ENCODE data around the gene ESR1.
"Not testable (repeated sequence)": the region's sequence is repeated elsewhere in the genome, so short reads cannot be mapped to it uniquely, and the experiment has no call there.

The ESR1 gene

DNA sequence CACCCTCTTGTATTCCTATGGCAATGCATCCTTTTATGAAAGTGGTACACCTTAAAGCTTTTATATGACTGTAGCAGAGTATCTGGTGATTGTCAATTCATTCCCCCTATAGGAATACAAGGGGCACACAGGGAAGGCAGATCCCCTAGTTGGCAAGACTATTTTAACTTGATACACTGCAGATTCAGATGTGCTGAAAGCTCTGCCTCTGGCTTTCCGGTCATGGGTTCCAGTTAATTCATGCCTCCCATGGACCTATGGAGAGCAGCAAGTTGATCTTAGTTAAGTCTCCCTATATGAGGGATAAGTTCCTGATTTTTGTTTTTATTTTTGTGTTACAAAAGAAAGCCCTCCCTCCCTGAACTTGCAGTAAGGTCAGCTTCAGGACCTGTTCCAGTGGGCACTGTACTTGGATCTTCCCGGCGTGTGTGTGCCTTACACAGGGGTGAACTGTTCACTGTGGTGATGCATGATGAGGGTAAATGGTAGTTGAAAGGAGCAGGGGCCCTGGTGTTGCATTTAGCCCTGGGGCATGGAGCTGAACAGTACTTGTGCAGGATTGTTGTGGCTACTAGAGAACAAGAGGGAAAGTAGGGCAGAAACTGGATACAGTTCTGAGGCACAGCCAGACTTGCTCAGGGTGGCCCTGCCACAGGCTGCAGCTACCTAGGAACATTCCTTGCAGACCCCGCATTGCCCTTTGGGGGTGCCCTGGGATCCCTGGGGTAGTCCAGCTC is 292.1 kb downstream of the ESR1 start:
- DNase-seq, result no peak

DNA sequence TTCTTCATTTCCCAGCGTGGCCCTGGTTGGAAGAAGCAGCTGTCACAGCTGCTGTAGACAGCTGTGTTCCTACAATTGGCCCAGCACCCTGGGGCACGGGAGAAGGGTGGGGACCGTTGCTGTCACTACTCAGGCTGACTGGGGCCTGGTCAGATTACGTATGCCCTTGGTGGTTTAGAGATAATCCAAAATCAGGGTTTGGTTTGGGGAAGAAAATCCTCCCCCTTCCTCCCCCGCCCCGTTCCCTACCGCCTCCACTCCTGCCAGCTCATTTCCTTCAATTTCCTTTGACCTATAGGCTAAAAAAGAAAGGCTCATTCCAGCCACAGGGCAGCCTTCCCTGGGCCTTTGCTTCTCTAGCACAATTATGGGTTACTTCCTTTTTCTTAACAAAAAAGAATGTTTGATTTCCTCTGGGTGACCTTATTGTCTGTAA is 292.7 kb downstream of the ESR1 start:
- no peak for DNase-seq

DNA sequence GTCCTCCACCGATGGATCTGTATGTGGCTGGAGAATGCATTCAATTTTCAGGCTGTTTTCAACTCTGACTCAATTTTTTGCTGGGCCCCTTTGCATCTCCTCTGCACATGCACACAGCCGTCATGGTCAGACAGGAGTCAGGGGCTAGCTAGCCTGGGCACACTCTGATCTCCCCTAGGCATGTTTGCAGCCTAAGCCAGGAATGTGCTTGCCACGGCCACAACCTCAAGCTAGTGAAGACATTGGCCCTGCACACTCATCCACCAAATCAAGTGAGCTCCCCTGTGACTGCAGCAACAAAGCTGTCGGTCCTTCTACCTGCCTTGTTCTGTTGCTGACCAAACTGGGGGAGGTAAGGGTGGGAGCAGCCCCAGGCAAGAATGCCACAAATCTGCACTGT is 300.5 kb downstream of the ESR1 start:
- no peak for DNase-seq

DNA sequence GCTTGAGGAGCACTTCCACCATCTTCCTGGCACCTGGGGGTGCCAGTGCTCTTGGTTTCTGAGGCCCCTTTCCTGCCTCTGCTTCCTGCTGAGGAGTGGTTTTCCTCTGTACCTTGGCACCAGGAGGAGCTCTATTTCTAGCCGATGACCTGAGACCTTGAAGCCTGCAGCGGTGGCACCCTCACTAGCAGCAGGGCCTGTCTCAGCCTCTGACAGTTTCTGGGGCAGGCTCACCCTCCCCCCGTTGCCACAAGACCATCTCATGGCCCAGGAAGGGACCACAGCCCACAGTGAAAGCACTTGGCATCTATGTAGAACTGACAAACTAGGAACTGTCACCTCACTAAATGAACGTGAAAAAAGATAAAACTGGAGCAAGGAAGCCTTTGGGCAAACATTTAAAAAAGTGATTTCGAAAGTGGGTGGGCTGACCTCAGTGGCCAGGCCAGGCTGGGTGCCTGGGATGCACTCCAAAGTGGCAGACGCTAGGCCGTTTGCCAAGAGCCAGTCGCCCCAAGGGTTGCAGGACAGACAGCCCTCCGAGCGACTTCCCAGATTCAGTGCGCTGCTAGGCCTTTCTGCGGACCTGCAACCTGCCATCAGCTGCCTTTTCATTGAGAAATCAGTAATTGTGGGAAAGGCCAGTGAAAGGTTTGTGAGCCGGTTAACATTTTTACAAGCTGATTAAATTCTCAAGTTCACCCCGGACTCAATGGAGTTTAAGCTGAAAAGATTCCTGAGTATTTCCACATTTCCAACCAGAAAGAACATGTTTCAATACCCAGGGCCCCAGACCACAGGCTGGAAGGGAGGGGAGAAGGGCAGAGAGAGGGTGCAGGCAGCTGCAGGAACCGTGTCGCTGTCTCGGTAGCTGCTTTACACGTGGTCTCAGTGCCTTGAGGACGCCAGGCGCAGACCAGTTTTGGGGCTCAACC is 303.7 kb downstream of the ESR1 start:
- DNase-seq, result no peak

DNA sequence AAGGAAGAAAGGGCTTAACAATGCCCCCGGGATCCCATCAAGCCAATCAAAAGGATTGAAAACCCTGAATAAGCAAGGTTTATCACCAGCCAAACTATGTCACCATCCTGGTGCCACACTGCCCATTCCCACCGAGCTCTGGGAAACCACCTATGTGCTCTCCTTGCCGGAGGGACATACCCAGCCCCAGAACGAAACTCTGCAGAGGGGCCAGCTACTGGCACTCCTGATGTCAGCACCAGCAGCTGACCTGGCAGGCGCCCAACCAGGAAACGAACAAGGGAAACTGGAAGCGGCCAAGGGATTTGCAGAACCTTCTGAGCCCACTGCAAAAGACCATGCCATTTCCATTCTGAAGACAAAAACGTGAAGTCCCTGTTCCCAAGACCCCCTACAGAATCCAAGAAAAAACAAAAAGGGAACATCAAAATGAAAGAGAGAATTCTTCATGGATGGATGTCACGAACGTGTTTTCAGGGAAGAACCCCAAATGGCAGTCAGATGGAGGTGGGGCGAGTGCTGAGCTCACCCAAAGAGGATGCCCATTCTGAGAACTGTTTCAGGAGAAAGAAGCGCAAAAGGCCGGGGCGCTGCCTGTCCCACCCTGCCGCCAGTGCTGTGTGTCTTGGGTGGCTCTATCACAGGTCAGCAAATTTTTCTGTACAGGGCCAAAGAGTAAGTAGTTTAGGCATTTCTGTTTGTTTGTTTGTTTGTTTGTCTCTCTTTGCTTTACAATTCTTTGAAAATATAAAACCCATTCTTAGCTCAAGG is 305.2 kb downstream of the ESR1 start:
- no peak for DNase-seq

DNA sequence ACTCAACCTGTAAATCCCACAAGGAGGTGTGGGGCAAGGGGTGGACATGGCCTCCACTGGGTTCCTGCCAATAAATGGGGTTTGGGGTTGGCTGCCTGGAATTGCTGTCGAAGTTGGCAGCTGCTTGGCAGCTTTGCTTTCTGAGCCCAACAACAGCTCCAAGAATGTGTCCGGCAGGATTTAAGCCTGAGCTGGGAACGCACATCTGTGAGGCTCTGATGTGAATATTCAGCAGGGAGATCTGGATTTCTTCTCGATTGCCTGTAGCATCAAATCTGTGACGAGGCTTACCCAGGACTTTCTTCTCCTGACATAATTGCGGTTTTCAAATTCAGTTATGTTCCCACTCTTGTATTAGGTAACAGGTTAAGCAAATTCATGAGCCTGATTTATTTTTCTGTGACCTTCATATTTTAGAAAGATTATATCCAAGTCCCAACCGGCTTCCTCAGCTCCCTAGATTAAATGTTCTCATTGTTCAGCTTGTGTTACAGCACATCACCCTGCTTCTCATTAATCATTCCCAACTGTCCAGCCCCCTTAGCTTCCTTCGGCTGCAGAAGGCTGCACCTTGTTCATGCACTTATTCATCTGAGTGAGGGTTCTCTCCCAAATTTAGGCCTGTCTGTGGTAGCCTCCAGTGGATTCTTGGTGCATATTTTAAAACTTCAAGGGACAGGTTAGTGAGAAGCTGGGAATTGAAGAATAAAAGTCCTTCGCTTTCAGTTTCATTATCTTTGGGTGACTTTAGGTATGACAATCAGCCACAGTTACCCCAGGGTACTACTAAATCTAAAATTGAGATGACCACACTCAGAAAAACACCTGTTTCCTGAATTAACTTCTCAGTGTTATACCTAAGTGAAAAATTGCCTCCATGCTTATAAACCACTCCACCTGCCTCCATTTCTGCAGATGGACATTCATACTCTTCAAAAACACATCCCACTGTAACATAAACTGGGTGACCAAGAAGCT is 310.0 kb downstream of the ESR1 start:
- no peak for DNase-seq

DNA sequence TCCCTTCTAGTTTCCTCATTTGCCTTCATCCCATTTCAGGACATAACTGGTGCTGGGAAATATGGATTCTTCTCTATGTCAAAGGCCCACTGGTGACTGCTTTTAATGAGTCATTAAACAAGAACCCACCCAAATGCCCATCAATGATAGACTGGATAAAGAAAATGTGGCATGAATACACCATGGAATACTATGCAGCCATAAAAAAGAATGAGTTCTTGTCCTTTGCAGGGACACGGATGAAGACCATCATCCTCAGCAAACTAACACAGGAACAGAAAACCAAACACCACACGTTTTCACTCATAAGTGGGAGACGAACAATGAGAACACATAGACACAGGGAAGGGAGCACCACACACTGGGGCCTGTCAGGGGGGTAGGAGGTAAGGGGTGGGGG is 310.7 kb downstream of the ESR1 start:
- no peak for DNase-seq

DNA sequence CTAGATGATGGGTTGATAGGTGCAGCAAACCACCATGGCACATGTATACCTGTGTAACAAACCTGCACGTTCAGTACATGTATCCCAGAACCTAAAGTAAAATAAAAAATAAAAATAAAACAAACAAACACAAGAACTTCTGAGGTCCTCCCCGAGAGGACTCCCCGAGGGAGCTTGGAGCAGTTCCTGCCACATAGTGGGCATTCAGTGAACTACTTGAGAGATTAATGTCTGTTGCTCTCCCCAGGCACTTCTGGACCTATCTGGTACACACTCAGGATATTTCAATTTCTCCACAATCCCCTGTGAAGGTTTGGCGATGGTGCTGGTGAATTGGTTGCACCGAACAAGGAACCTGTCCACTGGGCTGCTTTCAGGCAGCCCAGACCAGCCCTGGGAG is 311.2 kb downstream of the ESR1 start:
- no peak for DNase-seq

DNA sequence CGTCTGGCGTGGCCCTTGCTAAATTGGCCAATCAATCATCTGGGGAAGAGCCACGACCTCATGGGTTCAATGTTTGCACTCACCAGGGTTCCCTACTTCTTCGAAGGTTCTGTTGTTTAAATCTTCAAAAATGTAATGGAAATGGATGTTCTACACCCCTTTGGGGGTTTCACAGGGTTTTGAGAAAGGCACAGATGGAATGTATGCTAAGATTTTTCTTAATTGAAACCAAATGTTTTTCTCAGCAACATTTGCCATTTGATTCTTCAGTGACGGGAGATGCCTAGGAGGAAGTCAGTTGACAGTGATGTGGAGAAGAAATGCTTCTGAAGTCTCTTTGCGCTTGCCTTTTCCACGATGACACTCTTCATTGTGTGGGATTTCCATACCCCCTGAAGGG is 312.3 kb downstream of the ESR1 start:
- no peak for DNase-seq

DNA sequence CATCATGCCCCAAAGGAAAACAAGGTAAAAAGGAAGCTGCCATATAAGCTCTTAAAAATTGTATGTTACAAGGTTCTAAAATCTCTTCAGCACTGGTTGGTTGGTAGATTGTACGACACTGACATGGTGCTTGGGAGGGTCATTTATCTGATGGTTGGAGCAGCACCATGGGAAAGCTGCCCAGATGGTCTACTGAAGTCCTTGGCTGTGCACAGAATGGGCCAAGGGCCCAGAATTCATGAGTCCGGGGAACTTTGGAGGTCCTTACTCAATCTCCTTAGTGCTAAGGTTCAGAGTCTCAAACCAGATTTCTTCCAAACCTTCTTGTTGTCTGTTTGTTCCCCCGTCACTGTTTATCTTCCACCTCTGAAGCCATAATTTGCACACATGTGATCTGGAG is 314.4 kb downstream of the ESR1 start:
- no peak for DNase-seq

DNA sequence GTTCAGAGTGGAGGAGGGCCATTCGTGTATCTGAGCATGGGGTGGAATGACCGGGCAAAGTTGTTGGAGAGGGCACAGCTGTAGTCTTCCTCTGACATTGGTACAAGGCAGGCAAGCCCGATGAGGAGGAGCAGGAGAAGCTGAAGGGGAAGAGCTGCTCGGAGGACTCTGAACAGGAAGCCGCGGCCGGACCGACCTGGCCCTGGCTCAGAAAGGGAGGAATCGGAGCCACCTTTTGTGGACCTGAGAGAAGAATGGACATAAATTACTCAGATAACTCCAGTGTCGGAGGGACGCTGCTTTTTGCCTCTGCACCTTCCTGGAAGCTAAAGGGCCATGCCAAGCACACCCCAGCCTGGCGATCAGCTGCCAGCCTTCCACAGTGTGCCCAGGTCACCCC is 315.0 kb downstream of the ESR1 start:
- no peak for DNase-seq

DNA sequence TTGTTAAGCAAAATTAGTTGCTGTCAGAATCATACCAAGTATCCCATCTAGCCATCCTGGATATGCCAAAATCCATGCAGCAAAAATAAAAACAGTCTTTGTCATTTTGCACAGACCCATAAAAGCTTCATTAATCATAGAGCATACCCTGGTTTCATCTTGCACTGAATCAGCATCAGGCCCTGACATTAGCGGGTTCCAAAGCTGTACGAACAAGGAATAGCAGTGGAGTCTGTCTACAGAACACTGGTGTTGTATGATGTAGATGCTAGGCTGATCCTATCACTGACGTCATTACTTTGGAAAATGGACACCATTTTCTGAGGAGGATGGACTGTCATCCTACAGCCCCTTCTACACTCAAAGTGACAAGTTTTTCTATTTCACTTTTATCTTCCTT is 315.6 kb downstream of the ESR1 start:
- DNase-seq, result no peak

DNA sequence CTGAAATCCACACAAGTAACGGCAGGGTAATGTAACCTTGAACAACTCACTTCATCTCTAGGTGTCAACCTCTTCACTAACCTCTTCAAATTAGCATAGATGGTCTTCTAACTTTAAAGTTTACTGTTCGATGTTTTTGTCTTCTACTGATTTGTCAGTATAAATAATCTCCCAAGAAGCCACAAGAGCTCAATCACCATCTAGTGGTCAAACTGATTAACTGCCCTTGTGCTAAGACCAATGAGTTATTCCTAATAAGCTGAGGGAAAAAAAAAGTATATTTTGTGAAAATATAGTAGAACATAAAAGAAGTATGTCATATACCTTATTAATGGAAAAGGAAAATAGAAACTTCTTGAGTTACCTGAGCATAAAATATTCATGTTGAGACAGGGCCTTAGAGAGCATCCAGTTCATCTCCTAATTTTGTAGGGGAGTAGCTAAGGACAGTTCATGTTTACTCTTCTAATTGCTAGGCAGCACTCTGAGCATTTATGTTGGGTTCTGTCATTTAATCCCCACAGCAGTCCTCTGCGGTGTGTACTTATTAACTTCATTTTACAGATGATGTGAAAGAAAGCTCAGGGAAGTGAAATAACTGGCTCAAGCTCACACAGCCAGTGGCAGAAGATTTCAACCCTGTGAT is 317.1 kb downstream of the ESR1 start:
- no peak for DNase-seq

DNA sequence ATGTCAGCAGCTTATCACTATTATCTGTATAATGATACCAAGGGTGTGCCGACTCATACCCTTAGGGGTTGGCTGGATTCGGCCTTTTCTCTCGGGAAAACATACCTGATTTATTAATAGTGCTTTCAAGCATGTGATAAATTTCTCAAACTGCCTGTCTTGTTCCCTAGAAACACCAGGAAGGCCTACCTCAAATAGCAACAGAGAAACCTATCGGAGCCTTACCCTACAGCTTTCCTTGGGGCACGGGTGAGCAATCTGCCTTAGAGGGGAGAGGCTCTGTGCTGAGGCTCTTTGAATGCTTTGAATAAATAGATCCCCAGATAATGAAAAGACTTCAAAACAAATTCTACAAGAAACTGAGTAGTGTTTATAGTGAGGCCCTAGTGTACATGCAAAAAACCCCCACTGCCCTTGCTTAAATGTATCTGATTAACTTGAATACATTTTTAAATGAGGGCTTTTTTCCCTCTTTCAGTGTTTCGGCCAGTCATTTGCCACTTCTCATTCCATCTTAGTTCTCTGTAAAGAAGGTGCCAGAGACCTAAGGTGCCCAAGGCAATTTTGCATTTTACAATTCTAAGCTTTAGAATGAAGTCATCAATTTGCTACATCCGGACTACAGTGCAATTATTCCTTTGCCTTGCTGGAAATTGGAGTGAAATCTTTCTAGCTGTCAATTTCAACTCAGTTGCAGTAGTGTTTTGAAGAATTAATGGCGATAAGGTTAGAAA is 320.1 kb downstream of the ESR1 start:
- DNase-seq, result no peak

DNA sequence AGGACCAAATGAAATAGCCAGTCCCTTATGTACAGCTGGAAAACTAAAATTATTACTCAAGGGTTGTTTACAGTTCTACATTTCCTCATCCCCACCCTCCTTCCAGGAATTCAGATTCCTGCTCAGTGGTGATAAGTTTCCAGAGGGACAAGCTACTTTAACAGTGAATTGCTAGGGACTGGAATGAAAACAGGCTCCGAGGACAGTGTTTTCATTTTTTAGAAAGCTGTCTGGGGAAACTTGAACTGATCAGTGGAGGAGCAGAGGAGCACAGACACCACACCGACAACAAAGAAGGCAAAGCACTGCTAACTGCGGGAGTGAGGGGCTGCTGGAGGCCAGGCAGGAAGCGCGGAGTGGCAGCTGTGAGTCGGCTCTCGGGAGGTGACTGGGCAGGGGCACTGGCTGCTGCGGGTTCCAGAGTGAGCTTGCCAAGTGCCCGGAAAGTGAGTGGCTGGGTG is 322.2 kb downstream of the ESR1 start:
- DNase-seq, result no peak

DNA sequence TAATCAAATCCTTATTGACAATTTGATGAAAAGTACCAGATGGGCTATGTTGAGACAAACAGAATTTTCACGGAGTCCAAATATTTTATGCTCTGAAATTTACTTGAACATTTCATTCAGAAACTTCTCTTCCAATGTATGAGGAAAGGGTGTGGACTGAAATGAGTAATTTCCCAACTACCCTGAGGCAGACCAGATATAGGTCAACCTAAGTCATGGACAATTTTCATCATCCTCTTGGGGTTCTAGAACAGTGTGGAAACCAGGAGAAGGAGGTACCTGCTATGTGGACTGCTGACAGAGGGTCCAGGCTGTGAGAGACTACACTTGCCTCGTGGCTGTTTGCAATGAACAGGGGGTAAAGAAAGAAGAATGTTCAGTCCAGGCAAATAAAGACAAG is 323.0 kb downstream of the ESR1 start:
- no peak for DNase-seq

DNA sequence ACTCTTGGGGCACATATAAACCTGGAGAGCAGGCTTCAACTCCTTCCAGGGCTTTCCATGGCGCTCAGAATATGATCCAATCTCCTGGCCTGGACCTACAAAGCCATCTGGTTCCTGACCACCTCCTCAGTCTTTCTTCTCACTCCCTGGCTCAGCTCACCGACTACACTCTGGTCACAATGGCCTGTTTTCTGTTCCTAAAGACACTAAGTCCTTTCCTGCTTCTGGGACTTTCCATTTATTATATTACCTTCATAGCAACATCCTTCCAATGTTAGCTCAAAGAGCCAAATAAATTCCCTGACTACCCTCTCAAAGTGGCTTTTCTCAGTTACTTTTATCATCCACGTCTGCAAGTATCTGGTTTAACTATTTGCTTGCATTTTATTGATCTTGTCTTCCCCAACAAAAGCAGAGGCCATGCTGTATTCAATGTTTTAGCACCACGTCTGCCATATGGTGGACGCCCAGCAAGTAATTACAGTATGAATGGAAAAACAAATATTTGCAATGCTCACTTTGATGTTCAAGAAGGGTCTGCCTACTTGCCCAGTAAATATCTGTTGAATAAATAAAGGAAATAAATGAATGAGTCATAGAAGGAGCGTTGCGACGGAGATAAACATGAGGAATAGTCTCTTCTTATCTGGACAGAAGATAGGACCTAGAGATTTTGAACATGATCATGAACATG is 328.4 kb downstream of the ESR1 start:
- DNase-seq, result no peak

DNA sequence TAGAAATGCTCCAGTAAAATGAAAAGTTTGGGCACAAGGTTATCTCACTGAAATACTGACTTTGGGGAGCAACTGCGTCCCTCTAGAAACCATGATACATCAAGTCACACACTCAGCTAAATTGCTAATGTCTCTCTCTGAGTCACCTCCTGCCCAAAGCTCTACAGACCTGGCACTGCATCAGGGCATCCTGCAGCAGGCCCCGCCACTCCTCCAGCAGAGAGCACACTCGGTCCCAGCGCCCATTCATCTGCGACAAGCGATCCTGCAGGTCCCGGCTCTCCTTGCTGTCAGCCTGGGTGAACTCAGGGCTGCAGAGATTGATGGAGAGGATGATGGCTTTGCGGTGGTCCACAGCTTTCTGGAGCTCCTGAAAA is 329.0 kb downstream of the ESR1 start:
- DNase-seq, result no peak

DNA sequence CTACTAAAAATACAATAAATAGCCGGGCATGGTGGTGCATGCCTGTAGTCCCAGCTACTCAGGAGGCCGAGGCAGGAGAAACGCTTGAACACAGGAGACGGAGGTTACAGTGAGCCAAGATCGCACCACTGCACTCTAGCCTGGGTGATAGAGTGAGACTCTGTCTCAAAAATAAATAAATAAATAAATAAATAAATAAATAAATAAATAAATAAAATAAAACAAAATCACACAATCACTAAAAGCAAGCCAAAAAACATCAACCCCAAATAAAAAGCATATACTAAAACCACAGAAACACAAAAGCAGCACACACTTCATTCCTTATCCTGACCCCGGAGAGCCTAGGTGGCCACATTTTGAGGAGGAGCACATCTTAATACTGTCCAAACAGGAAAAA is 330.9 kb downstream of the ESR1 start:
- DNase-seq, result not testable (repeated sequence)

DNA sequence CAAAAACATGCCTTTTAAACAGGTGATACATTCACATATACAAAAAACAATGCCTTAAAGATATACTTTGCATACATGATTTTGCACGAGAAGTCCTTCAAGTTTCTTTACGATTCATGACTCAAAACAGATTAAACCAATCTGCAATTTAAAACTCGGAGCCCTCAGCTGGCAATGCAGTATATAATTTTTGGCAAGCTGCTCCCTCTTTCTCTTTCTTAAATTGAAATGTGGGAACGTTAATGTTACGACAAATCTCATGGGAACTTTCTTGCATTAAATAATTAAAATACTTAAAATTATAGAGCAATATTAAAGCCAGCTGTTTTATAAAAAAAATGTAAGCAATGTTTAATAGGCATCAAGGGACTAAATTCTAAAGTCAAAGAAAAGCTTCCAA is 334.6 kb downstream of the ESR1 start:
- DNase-seq, result no peak
